ENCODE data around the gene PECR.

DNA sequence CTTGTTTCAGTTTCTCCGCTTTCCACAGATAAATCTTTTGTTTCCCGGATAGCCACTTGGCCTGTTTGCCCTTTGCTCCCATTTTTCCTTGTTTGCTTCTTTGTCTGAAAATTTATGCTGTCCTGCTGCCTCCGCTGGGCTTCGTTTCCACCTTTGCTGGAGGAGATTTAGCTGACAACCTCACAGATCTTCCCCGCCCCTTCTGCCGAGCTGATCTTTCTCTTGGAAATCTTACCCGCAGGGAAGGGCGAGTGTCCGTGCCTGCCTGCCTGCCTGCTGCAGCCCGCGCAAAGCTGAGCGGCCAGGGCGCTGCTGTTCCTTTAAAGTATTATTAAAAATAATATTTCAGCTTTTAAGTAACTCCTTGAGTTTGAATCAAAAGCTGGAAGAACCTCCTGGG is 26.2 kb upstream of the PECR start:
- no peak for TF ChIP-seq POLR2AphosphoS5 (IDR thresholded peaks at IDR 0.05; ENCODE audit: low read depth, low read length)
- no peak for TF ChIP-seq POLR2A (IDR thresholded peaks at IDR 0.05; ENCODE audit: low read depth, low read length)
